Type B pancreatic cell (in vitro differentiated cells): Measurements from ENCODE around the gene E2F4. TPM values are rescaled to one million over a fixed set of nuclear protein-coding genes. Genes with fewer than 3 reads are reported as not detected.

ENCODE experiments used
- DNase-seq: peaks from one replicate; pipeline ENCODE4 v3.0.0; 2021; ENCODE audit warnings: mixed read lengths; ENCODE audit not compliant: unreplicated experiment; ENCODE audit errors: extremely low spot score
- H3K27ac Mint-ChIP-seq: 2 replicates; pipeline ENCODE4 v1.8.0; 2021; ENCODE audit warnings: mild to moderate bottlenecking, mixed read lengths
- H3K27me3 Mint-ChIP-seq: 2 replicates; pipeline ENCODE4 v1.8.0; 2021; ENCODE audit warnings: mixed read lengths
- H3K36me3 Mint-ChIP-seq: 2 replicates; pipeline ENCODE4 v1.8.0; 2021; ENCODE audit warnings: mixed read lengths
- H3K4me1 Mint-ChIP-seq: one replicate; pipeline ENCODE4 v1.8.0; 2021; ENCODE audit warnings: mixed read lengths; ENCODE audit not compliant: unreplicated experiment
- H3K4me3 Mint-ChIP-seq: 2 replicates; pipeline ENCODE4 v1.8.0; 2021; ENCODE audit warnings: mild to moderate bottlenecking, mixed read lengths
- H3K9me3 Mint-ChIP-seq: 2 replicates; pipeline ENCODE4 v1.8.0; 2021; ENCODE audit warnings: mixed read lengths
- CTCF ChIP-seq: fragments of 200-600 bp; sonication (generic); conservative IDR thresholded peaks from 2 replicates; pipeline ENCODE4 v1.5.0; 2021; ENCODE audit warnings: antibody characterized with exemption, mild to moderate bottlenecking
- total RNA-seq: library from RNA; stranded (reverse); gene quantifications from 2 replicates; pipeline ENCODE4 v1.2.1, GENCODE V29; 2021; ENCODE audit warnings: low replicate concordance

E2F4 gene
- total RNA-seq, 1 donor from 2014 or later: 84.5 TPM

- Mint-ChIP-seq H3K36me3 (no peaks in the 10 kb centered on the region), H3K4me3 (peak overlapping the region; percentile 72), H3K27me3 (peaks cover 83% of the 10 kb centered on the region), H3K9me3 (no peaks in the 10 kb centered on the region), H3K27ac (no peak overlapping the region), H3K4me1 (peaks cover 3% of the 10 kb centered on the region)
- DNase-seq: no peak
- no peak for TF ChIP-seq CTCF
Observed at GRCh38 chr16:67163164-67163998, 28.6 kb upstream of the E2F4 start.

GRCh38 chr16:67163999-67164558 lies 27.9 kb upstream of the E2F4 start:
- Mint-ChIP-seq H3K4me3 (peak overlapping the region; percentile 72), H3K36me3 (no peaks in the 10 kb centered on the region), H3K4me1 (peaks cover 3% of the 10 kb centered on the region), H3K9me3 (no peaks in the 10 kb centered on the region), H3K27me3 (peaks cover 83% of the 10 kb centered on the region), H3K27ac (no peak overlapping the region)
- no peak for TF ChIP-seq CTCF
- DNase-seq: no peak

GRCh38 chr16:67164599-67165061 lies 27.3 kb upstream of the E2F4 start, which contains the start of gene HSF4:
Gene HSF4, plus strand, starts transcription at chr16:67164745. Its CDS starts 67 bp downstream, at chr16:67164812.
- H3K27ac Mint-ChIP-seq: no peak within 1 kb of the TSS
- H3K36me3 Mint-ChIP-seq: no peaks in the 10 kb centered on the region
- DNase-seq: no peak
- TF ChIP-seq CTCF: no peak
- H3K9me3 Mint-ChIP-seq: no peaks in the 10 kb centered on the region
- H3K4me3 Mint-ChIP-seq: peak within 1 kb of the TSS; percentile 72
- H3K4me1 Mint-ChIP-seq: peaks cover 3% of the 10 kb centered on the region
- H3K27me3 Mint-ChIP-seq: peaks cover 84% of the 10 kb centered on the region

- Mint-ChIP-seq H3K36me3 (no peaks in the 10 kb centered on the region), H3K4me3 (peak overlapping the region; percentile 66), H3K9me3 (no peaks in the 10 kb centered on the region), H3K27ac (no peak overlapping the region), H3K4me1 (peaks cover 8% of the 10 kb centered on the region), H3K27me3 (peaks cover 85% of the 10 kb centered on the region)
- TF ChIP-seq CTCF: no peak
- no peak for DNase-seq
Observed at GRCh38 chr16:67165121-67166078, 26.6 kb upstream of the E2F4 start.

GRCh38 chr16:67166110-67166547 lies 25.8 kb upstream of the E2F4 start:
- Mint-ChIP-seq H3K27ac (no peak overlapping the region), H3K9me3 (no peaks in the 10 kb centered on the region), H3K36me3 (no peaks in the 10 kb centered on the region), H3K27me3 (peaks cover 82% of the 10 kb centered on the region), H3K4me1 (peaks cover 10% of the 10 kb centered on the region), H3K4me3 (no peak overlapping the region)
- no peak for DNase-seq
- no peak for TF ChIP-seq CTCF
